ENCODE data around the gene ENTREP1. TPM values are rescaled to one million over a fixed set of nuclear protein-coding genes. Genes with fewer than 3 reads are reported as not detected.

The ENTREP1 gene
- polyA plus RNA-seq, 1 of the 3 experiments (the other 2 are of a cell fraction), result not detected

DNA sequence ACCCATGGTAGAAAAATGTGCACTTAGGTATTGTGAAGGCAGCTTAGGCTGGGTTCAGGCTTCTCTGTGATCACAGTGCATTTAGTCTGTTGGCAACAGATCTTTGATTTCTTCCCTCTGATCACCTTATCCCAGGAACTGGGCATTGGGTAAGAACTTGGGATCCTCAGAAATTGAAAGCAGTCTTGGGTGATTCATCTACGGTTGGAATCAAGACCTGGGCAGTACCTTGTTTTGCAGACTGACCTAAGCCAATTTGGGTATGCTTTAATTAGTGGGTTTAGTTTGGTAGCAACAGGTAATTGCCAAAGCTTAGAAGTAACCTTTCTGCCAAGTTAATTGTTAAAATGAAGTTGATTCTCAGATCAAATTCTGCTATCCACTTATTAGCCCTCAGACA lies 17.8 kb downstream of the ENTREP1 start:
- TF ChIP-seq RFX5 (IDR thresholded peaks at IDR 0.05; ENCODE audit: low read length), result no peak
- TF ChIP-seq YY1 (IDR thresholded peaks at IDR 0.05; ENCODE audit: low read depth), result no peak
- TF ChIP-seq GATA2 (CRISPR knock-in tag; IDR thresholded peaks at IDR 0.05), result no peak
- no peak for TF ChIP-seq RXRA (IDR thresholded peaks at IDR 0.05; ENCODE audit: borderline replicate concordance, low read depth)
- TF ChIP-seq REST (IDR thresholded peaks at IDR 0.05; ENCODE audit: low read depth, low read length), result no peak
- no peak for TF ChIP-seq ELF1 (IDR thresholded peaks at IDR 0.05)
- no peak for TF ChIP-seq RAD21 (IDR thresholded peaks at IDR 0.05; ENCODE audit: low read length)
- no peak for TF ChIP-seq CHD2 (IDR thresholded peaks at IDR 0.05; ENCODE audit: low read length, partially characterized antibody)
- TF ChIP-seq ZBTB33 (IDR thresholded peaks at IDR 0.05; ENCODE audit: borderline replicate concordance, low read depth), result no peak
- no peak for TF ChIP-seq FOXJ3 (CRISPR knock-in tag; IDR thresholded peaks at IDR 0.05)
- no peak for TF ChIP-seq TCF12 (IDR thresholded peaks at IDR 0.05)
- no peak for TF ChIP-seq PBX3 (IDR thresholded peaks at IDR 0.05)
- TF ChIP-seq NFIC (IDR thresholded peaks at IDR 0.05; ENCODE audit: borderline replicate concordance), result no peak
- TF ChIP-seq TAF1 (IDR thresholded peaks at IDR 0.05; ENCODE audit: borderline replicate concordance, low read depth, low read length), result no peak
- TF ChIP-seq EZH2phosphoT487 (IDR thresholded peaks at IDR 0.05; ENCODE audit: borderline replicate concordance, low read depth), result no peak
- no peak for TF ChIP-seq FOSL2 (IDR thresholded peaks at IDR 0.05; ENCODE audit: borderline replicate concordance, low read depth)
- Histone ChIP-seq H3K4me2 (no peak overlapping the region), H4K20me1 (ENCODE audit: insufficient read depth) (no peaks in the 10 kb centered on the region), H3K27me3 (ENCODE audit: insufficient read depth) (peaks cover 9% of the 10 kb centered on the region; the same call in 1 of the 2 replicates), H3K9me2 (no peaks in the 10 kb centered on the region), H3K27ac (ENCODE audit: low read depth in 2 of 2, low read length in 1 of 2) (no peak overlapping the region), H3K4me1 (ENCODE audit: control insufficient read depth in 1 of 2, insufficient read depth in 2 of 2, low read depth in 1 of 2, low read length in 1 of 2) (no peaks in the 10 kb centered on the region), H3K9me3 (no peaks in the 10 kb centered on the region), H3K9ac (no peak overlapping the region), H3F3A (replicated peaks; ENCODE audit: insufficient read depth) (no peaks in the 10 kb centered on the region), H3K79me2 (ENCODE audit: insufficient read depth) (no peaks in the 10 kb centered on the region; the same call in 1 of the 2 replicates), H3K4me3 (ENCODE audit: low read depth in 2 of 2, low read length in 1 of 2) (no peak overlapping the region), H3K36me3 (replicated peaks in 1 of 2; ENCODE audit: control insufficient read depth in 1 of 2, insufficient read depth in 2 of 2, low read length in 1 of 2) (no peaks in the 10 kb centered on the region), H2AFZ (ENCODE audit: low read depth) (no peak overlapping the region)
- DNase-seq, result no peak
- ChIA-PET CTCF (interaction anchor here (1.4 kb wide), 1 partner anchor 79 kb away, joined by 5 read pairs; no protein-coding TSS in a partner anchor), POLR2A (no interaction called here)
- WGBS (ENCODE audit: low lambda C conversion rate), result 38% methylated on average over 1 of the region's 1 CpG
